GM23338 (cell line): ENCODE results near the gene CTNNA2.

Experiments used
- CREB1 ChIP-seq: fragments of 250-450 bp; sonication (Bioruptor Pico); IDR thresholded peaks from 2 replicates; pipeline ENCODE4 v1.5.0; 2020; ENCODE audit warnings: low read depth, mild to moderate bottlenecking, moderate library complexity
- EZH2 ChIP-seq: fragments of 200-600 bp; sonication (generic); IDR thresholded peaks from one replicate; pipeline ENCODE4 v1.8.0; 2017; ENCODE audit warnings: antibody characterized with exemption, mild to moderate bottlenecking, low read depth; ENCODE audit not compliant: unreplicated experiment
- EZH2phosphoT487 ChIP-seq: fragments of 200-600 bp; sonication (generic); IDR thresholded peaks from one replicate; pipeline ENCODE4 v1.8.1; 2018; ENCODE audit warnings: antibody characterized with exemption; ENCODE audit not compliant: unreplicated experiment
- JUNB ChIP-seq: IDR thresholded peaks from one replicate; pipeline ENCODE4 v1.6.1; 2016; ENCODE audit warnings: antibody characterized with exemption; ENCODE audit not compliant: unreplicated experiment
- NANOG ChIP-seq: IDR thresholded peaks from 2 replicates; pipeline ENCODE4 v1.6.1; 2016; ENCODE audit warnings: antibody characterized with exemption, borderline replicate concordance
- POLR2AphosphoS5 ChIP-seq: IDR thresholded peaks from 2 replicates; pipeline ENCODE4 v1.6.1; 2016; ENCODE audit warnings: antibody characterized with exemption, low read depth
- STAT1 ChIP-seq: IDR thresholded peaks from one replicate; pipeline ENCODE4 v1.6.1; 2016; ENCODE audit warnings: antibody characterized with exemption; ENCODE audit not compliant: unreplicated experiment
- ZNF114 ChIP-seq: fragments of 250-450 bp; sonication (Bioruptor Pico); IDR thresholded peaks from 2 replicates; pipeline ENCODE4 v1.5.0; 2020; ENCODE audit warnings: mild to moderate bottlenecking, moderate library complexity
- ZNF331 ChIP-seq: fragments of 250-450 bp; sonication (Bioruptor Pico); IDR thresholded peaks from 2 replicates; pipeline ENCODE4 v1.5.0; 2020; ENCODE audit warnings: low read depth, mild to moderate bottlenecking, moderate library complexity
- TF ChIP-seq, protein P1 (sequence below), 2 experiments: fragments of 200-600 bp in 1 of 2; sonication (generic) in 1 of 2; conservative IDR thresholded peaks; 2 replicates each; pipeline versions ENCODE4 v1.5.1 to v1.6.1; 2016 to 2017; ENCODE audit warnings: antibody characterized with exemption in 2 of 2, low read depth in 2 of 2, mild to moderate bottlenecking in 2 of 2, moderate library complexity in 1 of 2
- TF ChIP-seq, protein P2 (sequence below): IDR thresholded peaks from one replicate; pipeline ENCODE4 v1.6.1; 2018; ENCODE audit warnings: antibody characterized with exemption; ENCODE audit not compliant: unreplicated experiment
- TF ChIP-seq, protein P3 (sequence below): IDR thresholded peaks from 2 replicates; pipeline ENCODE4 v1.6.1; 2016; ENCODE audit warnings: antibody characterized with exemption
- TF ChIP-seq, protein P4 (sequence below): fragments of 250-450 bp; sonication (Bioruptor Pico); IDR thresholded peaks from 2 replicates; pipeline ENCODE4 v1.5.0; 2020; ENCODE audit warnings: mild to moderate bottlenecking, moderate library complexity

DNA sequence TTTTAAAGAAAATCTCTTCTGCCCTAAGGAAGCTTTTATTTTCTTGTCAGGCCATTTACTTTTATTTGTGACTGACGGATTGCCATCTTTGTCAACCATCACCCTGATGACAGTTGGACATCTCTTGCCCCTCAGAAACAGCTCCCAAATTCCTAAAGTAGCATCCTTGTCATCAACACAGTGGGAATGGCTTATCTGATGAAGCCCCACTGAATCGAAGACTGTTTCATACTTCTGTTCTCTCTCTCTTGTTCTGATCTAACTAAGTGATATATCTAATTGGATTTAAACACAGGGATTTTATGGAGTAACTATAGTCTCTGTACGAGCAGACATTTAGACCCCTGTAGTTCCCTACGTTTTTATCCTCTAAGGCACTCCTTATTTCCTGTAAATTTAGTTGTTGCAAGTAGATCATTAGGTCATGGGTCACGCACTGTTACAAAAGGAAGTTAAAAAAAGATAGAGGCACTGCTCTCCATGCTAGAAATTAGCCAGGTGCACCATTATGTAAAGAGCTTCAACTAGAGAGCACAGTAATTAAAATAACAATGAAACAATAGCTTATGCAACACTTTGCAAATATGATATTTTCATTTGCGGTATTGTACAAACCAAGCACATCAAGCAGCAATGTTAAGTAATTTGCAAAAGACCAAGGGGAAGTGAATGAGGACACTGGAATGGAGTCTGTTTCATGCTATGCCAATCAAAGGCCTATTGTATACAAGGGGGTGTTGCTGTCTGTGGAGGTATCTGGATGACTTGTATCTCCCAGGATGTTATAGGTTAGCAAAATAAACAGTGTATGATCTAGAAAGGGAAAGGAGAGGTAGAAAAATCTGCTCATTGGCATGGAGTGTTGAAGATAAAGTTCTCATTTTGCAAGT, 507.0 kb downstream of the CTNNA2 start:
- TF ChIP-seq, protein P1, sequence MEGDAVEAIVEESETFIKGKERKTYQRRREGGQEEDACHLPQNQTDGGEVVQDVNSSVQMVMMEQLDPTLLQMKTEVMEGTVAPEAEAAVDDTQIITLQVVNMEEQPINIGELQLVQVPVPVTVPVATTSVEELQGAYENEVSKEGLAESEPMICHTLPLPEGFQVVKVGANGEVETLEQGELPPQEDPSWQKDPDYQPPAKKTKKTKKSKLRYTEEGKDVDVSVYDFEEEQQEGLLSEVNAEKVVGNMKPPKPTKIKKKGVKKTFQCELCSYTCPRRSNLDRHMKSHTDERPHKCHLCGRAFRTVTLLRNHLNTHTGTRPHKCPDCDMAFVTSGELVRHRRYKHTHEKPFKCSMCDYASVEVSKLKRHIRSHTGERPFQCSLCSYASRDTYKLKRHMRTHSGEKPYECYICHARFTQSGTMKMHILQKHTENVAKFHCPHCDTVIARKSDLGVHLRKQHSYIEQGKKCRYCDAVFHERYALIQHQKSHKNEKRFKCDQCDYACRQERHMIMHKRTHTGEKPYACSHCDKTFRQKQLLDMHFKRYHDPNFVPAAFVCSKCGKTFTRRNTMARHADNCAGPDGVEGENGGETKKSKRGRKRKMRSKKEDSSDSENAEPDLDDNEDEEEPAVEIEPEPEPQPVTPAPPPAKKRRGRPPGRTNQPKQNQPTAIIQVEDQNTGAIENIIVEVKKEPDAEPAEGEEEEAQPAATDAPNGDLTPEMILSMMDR (conservative IDR thresholded peaks at IDR 0.05; ENCODE audit: low read depth in 2 of 2): no peak
- TF ChIP-seq POLR2AphosphoS5: no peak
- TF ChIP-seq EZH2: no peak
- TF ChIP-seq, protein P2, sequence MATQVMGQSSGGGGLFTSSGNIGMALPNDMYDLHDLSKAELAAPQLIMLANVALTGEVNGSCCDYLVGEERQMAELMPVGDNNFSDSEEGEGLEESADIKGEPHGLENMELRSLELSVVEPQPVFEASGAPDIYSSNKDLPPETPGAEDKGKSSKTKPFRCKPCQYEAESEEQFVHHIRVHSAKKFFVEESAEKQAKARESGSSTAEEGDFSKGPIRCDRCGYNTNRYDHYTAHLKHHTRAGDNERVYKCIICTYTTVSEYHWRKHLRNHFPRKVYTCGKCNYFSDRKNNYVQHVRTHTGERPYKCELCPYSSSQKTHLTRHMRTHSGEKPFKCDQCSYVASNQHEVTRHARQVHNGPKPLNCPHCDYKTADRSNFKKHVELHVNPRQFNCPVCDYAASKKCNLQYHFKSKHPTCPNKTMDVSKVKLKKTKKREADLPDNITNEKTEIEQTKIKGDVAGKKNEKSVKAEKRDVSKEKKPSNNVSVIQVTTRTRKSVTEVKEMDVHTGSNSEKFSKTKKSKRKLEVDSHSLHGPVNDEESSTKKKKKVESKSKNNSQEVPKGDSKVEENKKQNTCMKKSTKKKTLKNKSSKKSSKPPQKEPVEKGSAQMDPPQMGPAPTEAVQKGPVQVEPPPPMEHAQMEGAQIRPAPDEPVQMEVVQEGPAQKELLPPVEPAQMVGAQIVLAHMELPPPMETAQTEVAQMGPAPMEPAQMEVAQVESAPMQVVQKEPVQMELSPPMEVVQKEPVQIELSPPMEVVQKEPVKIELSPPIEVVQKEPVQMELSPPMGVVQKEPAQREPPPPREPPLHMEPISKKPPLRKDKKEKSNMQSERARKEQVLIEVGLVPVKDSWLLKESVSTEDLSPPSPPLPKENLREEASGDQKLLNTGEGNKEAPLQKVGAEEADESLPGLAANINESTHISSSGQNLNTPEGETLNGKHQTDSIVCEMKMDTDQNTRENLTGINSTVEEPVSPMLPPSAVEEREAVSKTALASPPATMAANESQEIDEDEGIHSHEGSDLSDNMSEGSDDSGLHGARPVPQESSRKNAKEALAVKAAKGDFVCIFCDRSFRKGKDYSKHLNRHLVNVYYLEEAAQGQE: no peak
- TF ChIP-seq, protein P3, sequence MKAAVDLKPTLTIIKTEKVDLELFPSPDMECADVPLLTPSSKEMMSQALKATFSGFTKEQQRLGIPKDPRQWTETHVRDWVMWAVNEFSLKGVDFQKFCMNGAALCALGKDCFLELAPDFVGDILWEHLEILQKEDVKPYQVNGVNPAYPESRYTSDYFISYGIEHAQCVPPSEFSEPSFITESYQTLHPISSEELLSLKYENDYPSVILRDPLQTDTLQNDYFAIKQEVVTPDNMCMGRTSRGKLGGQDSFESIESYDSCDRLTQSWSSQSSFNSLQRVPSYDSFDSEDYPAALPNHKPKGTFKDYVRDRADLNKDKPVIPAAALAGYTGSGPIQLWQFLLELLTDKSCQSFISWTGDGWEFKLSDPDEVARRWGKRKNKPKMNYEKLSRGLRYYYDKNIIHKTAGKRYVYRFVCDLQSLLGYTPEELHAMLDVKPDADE: no peak
- no peak for TF ChIP-seq EZH2phosphoT487
- TF ChIP-seq JUNB: no peak
- no peak for TF ChIP-seq ZNF331 (CRISPR knock-in tag)
- no peak for TF ChIP-seq CREB1
- TF ChIP-seq STAT1: no peak
- TF ChIP-seq NANOG: no peak
- TF ChIP-seq, protein P4, sequence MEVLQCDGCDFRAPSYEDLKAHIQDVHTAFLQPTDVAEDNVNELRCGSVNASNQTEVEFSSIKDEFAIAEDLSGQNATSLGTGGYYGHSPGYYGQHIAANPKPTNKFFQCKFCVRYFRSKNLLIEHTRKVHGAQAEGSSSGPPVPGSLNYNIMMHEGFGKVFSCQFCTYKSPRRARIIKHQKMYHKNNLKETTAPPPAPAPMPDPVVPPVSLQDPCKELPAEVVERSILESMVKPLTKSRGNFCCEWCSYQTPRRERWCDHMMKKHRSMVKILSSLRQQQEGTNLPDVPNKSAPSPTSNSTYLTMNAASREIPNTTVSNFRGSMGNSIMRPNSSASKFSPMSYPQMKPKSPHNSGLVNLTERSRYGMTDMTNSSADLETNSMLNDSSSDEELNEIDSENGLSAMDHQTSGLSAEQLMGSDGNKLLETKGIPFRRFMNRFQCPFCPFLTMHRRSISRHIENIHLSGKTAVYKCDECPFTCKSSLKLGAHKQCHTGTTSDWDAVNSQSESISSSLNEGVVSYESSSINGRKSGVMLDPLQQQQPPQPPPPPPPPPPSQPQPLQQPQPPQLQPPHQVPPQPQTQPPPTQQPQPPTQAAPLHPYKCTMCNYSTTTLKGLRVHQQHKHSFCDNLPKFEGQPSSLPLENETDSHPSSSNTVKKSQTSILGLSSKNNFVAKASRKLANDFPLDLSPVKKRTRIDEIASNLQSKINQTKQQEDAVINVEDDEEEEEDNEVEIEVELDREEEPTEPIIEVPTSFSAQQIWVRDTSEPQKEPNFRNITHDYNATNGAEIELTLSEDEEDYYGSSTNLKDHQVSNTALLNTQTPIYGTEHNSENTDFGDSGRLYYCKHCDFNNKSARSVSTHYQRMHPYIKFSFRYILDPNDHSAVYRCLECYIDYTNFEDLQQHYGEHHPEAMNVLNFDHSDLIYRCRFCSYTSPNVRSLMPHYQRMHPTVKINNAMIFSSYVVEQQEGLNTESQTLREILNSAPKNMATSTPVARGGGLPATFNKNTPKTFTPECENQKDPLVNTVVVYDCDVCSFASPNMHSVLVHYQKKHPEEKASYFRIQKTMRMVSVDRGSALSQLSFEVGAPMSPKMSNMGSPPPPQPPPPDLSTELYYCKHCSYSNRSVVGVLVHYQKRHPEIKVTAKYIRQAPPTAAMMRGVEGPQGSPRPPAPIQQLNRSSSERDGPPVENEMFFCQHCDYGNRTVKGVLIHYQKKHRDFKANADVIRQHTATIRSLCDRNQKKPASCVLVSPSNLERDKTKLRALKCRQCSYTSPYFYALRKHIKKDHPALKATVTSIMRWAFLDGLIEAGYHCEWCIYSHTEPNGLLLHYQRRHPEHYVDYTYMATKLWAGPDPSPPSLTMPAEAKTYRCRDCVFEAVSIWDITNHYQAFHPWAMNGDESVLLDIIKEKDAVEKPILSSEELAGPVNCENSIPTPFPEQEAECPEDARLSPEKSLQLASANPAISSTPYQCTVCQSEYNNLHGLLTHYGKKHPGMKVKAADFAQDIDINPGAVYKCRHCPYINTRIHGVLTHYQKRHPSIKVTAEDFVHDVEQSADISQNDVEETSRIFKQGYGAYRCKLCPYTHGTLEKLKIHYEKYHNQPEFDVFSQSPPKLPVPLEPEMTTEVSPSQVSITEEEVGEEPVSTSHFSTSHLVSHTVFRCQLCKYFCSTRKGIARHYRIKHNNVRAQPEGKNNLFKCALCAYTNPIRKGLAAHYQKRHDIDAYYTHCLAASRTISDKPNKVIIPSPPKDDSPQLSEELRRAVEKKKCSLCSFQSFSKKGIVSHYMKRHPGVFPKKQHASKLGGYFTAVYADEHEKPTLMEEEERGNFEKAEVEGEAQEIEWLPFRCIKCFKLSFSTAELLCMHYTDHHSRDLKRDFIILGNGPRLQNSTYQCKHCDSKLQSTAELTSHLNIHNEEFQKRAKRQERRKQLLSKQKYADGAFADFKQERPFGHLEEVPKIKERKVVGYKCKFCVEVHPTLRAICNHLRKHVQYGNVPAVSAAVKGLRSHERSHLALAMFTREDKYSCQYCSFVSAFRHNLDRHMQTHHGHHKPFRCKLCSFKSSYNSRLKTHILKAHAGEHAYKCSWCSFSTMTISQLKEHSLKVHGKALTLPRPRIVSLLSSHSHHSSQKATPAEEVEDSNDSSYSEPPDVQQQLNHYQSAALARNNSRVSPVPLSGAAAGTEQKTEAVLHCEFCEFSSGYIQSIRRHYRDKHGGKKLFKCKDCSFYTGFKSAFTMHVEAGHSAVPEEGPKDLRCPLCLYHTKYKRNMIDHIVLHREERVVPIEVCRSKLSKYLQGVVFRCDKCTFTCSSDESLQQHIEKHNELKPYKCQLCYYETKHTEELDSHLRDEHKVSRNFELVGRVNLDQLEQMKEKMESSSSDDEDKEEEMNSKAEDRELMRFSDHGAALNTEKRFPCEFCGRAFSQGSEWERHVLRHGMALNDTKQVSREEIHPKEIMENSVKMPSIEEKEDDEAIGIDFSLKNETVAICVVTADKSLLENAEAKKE (CRISPR knock-in tag): no peak
- no peak for TF ChIP-seq ZNF114 (CRISPR knock-in tag)
